CD4-positive, alpha-beta T cell treated with Interleukin-1 beta for 1 hour (primary cell): ENCODE results near the gene FANCF.

ENCODE experiments used
- DNase-seq, 2 donors: peaks; one replicate each; pipeline ENCODE4 v3.0.0-alpha.2; 2020 to 2022

The FANCF gene

DNA sequence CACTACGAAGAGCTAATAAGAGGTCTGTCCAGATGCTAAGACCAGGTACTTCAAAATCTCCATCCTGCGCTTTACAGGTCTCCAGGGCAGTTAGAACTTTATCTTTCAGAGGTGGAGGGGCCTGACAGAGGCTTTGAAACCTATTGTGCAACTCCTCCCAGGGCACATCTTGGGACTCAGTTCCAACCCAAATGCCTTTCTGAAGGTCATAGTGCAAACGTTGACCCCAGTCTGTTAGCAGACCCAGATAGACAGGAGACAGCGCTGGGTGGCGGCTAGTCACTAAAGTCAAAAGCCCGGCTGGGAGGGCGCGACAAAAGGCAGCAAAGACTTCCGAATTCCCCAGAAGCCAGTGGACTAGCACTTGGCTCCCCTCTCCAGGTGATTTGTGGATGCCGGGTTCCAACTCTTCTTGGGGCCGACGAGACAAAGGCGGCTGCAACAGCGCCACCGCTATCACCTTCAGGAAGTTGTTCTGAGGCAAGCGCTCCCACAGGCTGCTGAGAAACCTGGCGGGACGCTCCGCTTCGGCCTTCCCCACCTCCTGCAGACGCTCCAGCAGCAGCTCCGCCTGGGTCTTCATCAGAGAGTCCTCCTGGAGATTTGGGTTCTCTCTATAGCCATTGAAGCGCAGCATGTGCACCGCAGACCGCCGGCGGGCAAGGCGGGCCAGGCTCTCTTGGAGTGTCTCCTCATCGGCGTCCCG lies 728 bp downstream of the FANCF start:
- DNase-seq: peak; percentile 58 to 63

DNA sequence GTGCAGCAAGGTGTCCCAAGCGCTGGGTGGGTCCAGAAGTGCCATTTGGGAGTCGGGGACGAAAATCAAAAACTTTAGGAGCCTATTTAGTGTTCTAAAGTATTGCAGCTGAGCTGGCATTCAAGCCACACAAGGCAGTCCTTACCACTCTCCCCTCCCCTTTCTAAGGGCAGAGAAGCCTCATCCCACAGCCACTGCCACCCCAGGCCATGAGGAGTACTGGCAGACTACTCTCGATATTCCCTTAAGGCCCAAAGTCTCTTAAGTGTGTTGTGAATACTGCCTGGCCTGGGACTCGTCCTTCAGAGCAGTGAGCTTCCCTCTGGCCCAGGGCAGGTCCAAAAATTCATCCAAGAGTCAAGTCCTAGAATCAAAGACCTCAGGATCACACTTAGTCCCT lies 7.8 kb downstream of the FANCF start:
- no peak for DNase-seq

DNA sequence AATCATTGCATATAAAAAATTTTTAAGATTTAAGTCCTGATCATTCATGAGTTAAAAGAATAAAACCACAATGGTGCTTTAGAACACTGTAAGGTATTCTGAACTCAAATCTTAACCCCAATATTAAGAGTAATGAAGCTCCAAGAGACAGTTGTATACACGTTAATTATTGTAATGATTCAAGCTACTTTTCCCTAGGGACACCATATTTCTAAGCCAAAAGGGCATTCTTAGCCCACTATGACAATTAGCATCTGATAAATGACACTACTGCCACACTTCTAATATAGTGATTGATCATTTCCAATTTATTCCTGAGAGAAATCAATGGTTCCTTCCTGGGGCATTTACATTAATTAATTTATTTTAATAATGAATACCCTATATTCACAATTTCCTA lies 21.7 kb downstream of the FANCF start:
- DNase-seq: no peak

DNA sequence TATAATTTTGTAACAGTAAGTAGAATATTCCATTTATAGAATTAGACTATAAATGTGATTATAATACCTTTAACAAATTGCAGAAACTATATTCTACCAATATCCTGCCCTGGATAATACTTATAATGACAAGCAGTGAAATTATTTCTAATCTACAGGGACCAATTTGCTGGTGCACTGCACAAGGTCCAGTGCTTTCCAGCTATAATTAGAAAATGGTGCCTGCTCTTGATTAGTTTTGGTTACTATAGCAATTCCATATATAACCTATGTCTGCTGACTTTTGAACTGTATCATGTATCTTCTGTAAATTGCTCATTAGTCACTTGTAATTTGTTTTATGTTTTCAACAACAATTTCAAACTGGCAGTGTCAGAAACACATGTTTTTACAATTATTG lies 23.1 kb downstream of the FANCF start:
- DNase-seq: no peak

DNA sequence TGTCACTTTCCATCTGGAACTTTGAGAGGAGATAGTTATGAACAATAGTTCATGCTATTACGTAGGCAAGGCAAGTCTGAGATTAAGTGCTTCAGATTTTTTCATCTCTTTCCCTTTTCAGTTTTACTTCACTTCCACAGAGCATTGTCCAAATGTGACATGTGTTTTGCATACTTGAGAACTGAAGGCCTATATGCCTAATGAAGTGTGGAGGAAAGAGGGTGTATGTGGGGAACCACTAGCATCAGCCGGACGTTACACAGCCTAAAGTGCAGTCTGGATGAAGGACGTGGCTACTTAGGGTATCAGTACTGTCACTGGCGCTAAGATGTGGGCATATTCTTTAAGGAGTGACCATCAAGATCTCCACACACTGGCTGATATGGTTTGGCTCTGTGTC lies 26.2 kb downstream of the FANCF start:
- no peak for DNase-seq

DNA sequence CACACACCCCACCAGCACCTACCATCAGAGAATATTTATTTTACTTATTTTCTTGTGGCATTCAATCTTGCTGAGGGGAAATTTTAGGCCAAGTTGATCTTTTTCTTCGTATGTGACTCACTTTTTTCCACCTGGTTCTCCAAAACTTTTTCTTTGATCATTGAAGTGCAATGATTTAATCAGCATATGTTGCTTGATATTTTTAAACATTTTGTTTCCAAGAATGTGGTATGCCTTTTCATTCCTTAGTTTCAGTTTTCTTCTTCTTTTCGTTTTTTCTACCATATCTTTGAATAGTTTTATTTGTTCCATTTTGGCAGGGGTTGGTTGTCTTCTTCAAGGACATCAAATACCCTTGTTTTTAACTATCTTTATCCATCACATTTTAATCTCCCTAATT lies 28.6 kb downstream of the FANCF start:
- DNase-seq: no peak

DNA sequence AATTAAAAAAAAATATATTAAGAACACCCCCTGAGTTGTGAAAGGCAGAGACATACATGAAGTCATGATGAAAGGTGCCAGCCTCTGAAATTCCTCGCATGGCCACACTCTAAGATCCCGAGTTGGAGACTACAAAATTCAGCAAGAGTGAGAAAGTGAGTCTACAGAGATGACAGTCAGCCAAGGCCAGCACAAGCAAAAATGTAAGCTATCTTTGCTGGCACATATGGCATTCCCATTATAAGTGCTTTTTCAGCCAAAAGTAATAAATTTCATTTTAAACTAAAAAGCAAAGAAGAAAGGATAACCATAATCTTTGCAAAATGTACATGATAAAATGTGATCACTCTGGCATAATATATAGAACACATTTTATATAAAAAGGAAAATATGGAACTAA lies 40.6 kb downstream of the FANCF start:
- DNase-seq: no peak

DNA sequence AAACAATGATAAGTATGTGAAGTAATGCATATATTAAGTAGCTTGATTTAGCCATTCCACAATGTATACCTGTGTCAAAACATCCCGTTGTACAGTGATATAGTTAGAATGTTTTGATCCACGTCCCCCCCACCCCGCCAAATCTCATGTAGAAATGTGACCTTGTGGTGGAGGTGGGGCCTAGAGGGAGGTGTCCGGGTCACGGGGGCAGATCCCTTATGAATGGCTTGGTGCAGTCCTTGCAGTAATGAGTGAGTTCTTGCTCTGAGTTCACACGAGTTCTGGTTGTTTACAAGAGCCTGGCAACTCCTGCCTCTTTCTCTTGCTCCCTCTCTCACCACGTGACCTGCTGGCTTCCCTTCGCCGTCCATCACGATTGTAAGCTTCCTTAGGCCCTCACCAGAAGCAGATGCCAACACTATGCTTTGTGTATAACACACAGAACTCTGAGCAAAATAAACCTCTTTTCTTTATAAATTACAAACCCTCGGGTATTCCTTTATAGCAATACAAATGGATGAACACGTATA lies 41.6 kb downstream of the FANCF start:
- no peak for DNase-seq

DNA sequence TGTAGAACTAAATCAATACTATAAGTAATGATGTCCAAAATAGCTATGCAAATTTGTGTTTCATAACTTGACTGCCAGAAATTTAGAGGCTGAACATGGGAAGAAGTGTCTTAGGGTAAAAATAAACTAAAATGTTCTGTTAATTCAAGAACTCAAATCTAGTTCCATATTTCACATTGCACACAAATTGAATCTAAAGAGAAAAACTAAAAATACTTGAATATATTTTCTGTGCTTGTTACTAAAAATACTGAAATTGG lies 43.5 kb downstream of the FANCF start:
- DNase-seq: no peak

DNA sequence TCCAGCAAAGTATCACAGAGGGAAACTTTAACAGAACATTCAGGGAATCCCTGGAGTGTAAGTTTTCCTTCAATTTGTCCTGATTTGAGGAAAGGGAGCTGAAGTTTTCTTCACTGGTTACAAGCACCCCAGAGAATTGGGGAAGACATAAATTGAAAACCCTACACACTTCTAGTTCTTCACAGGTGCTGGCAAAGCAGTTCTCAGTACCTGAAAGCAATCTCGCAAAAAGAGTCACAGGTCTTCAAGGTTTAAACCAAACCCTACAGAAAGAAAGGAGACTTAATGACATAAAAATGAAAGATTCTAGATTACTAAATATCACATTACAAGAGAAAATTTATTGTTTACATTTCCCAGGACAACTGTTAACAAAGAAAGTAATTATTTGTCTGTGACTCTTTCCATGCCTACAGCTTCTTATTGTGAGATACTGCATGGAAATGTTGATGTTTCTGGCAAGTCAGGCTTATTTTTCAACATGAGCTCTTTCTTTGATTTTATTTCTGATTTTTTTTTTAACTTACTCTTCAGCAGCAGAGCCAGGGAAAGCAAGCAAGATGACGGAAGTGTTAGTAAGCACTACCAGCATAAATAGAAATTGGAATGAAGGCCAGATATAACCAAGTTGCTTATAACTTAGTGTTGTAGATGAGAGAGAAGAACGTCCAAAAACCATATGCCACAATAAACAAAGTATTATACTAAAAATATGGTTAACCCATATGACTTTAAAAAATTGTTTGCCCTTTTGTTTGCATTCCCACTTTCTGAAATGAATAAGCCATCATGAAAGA lies 44.1 kb downstream of the FANCF start:
- no peak for DNase-seq

DNA sequence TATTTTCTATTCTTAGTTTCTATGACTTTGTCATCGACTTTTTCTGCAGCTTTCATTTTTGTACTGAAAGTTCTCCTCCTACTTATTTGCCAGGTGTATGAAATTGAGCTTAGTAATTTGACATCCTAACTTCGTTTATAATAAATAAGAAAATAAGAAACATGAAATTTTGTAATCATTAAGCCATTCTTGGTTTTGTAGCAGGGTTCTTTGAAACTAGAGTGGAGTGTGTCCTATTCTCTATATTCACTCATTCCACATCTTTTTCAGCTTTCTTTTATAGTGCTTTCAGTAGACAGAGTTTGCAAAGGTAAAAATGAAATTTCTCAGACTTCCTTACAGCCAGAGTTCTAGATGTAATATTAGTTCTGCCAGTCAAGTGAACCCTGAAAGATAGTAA lies 47.8 kb downstream of the FANCF start:
- DNase-seq: no peak
